HepG2 (cell line): ENCODE measurements around the gene IFNL1. TPM values are rescaled to one million over a fixed set of nuclear protein-coding genes. Genes with fewer than 3 reads are reported as not detected.

Source experiments
- MEIS1 ChIP-seq: sonication (generic); formaldehyde crosslinking; IDR thresholded peaks from 2 replicates; pipeline ENCODE4 v1.9.0; 2021; ENCODE audit warnings: mild to moderate bottlenecking, missing genetic modification reagents, moderate library complexity, borderline replicate concordance
- MTA3 ChIP-seq: sonication (generic); formaldehyde crosslinking; IDR thresholded peaks from 2 replicates; pipeline ENCODE4 v1.4.0; 2020; ENCODE audit warnings: missing genetic modification reagents
- NFE2L2 ChIP-seq: fragments of 150-350 bp; IDR thresholded peaks from 2 replicates; pipeline ENCODE4 v1.6.1; 2014; ENCODE audit warnings: low read length
- SATB2 ChIP-seq: sonication (generic); formaldehyde crosslinking; IDR thresholded peaks from 2 replicates; pipeline ENCODE4 v1.5.0; 2020; ENCODE audit warnings: missing genetic modification reagents
- ZBTB20 ChIP-seq: sonication (generic); formaldehyde crosslinking; IDR thresholded peaks from 2 replicates; pipeline ENCODE4 v1.8.1; 2023; ENCODE audit warnings: missing genetic modification reagents, low read depth, mild to moderate bottlenecking, borderline replicate concordance
- ZNF530 ChIP-seq: sonication (generic); formaldehyde crosslinking; IDR thresholded peaks from 2 replicates; pipeline ENCODE4 v1.5.0; 2020; ENCODE audit warnings: low read depth, mild to moderate bottlenecking, missing genetic modification reagents
- ZNF749 ChIP-seq: sonication (generic); formaldehyde crosslinking; IDR thresholded peaks from 2 replicates; pipeline ENCODE4 v1.8.0; 2022; ENCODE audit warnings: mild to moderate bottlenecking, missing genetic modification reagents, moderate library complexity, borderline replicate concordance
- ZNF879 ChIP-seq: sonication (generic); formaldehyde crosslinking; IDR thresholded peaks from 2 replicates; pipeline ENCODE4 v1.8.1; 2023; ENCODE audit warnings: missing genetic modification reagents
- polyA plus RNA-seq, 8 experiments: library from polyadenylated mRNA; depleted of rRNA in 3 of 8; stranded (reverse) in 7 of 8; unstranded in 1 of 8; fragments of >200 nt; fragmentation: Illumina TruSeq in 4 of 8; extraction: Trizol in 4 of 8; gene quantifications; 2 replicates each; pipeline versions ENCODE4 v1.2.1 to v1.2.3, GENCODE V29; 2011 to 2016; ENCODE audit warnings: low read depth in 4 of 8, missing spikeins in 1 of 8, mixed read lengths in 1 of 8; ENCODE audit not compliant: insufficient read depth in 1 of 8
- total RNA-seq, 5 experiments: library from RNA; depleted of rRNA; stranded (reverse); fragments of >200 nt; fragmentation: Illumina TruSeq; extraction: Trizol; gene quantifications; 2 replicates each; pipeline ENCODE4 v1.2.3, GENCODE V29; 2016; ENCODE audit warnings: low read depth in 1 of 5
- TF ChIP-seq, protein P1 (sequence below): sonication (generic); formaldehyde crosslinking; IDR thresholded peaks from 2 replicates; pipeline ENCODE4 v1.4.0; 2020; ENCODE audit warnings: mild to moderate bottlenecking, missing genetic modification reagents
- TF ChIP-seq, protein P2 (sequence below): sonication (generic); formaldehyde crosslinking; IDR thresholded peaks from 2 replicates; pipeline ENCODE4 v1.4.0; 2020; ENCODE audit warnings: mild to moderate bottlenecking, missing genetic modification reagents
- TF ChIP-seq, protein P3 (sequence below): sonication (generic); formaldehyde crosslinking; IDR thresholded peaks from 2 replicates; pipeline ENCODE4 v1.4.0; 2020; ENCODE audit warnings: missing genetic modification reagents, borderline replicate concordance
- TF ChIP-seq, protein P4 (sequence below): sonication (generic); formaldehyde crosslinking; IDR thresholded peaks from 2 replicates; pipeline ENCODE4 v1.8.1; 2023; ENCODE audit warnings: missing genetic modification reagents, inconsistent platforms, borderline replicate concordance

The IFNL1 gene
- total and polyA plus RNA-seq, 2 of the 13 experiments (the other 11 are each of a cell fraction or from before 2014, with no cell fraction given) = not detected

DNA sequence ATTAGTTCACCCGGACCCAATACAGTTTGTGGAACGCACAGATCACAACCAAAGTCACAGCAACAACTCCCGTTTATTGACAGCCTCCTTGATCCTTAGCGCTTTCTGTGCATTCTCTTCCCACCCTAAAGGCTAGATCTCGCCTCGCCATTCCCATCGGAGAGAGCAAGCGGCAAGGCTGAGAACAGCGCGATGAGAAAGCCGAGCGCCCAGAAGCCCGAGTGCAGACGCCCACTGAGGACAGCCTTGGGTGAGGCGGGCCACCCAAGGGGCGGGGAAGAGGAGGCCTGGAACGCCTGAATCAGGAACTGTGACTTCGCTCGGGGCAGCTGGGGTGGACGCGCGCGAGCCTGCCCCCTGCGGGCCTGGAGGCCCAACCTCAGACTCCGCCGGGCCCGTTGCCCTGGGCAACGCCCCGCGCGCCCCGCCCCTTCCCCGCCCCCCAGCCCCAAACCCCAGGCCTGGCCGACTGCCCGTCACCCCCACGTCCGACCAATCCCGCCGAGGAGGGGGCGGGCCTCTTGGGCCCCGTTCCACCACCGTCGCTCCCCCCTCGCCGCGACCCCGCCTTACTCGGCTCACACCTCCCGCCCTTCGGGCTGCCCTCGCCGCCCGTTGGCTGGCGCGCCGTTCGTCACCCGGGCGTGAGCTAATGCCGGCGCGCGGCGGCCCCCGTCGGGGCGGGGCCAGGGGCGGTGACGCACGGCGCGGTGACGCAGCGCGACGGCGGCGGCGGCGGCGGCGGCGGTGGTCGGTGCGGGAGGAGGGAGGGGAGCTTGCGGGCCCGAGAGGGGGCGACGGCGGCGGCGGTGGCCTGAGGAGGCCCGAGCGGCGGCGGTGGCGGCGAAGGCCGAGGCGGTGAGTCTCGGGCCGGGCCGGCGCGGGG is 45.8 kb downstream of the IFNL1 start, which contains the start of gene SAMD4B (continued):
- TF ChIP-seq, protein P1, sequence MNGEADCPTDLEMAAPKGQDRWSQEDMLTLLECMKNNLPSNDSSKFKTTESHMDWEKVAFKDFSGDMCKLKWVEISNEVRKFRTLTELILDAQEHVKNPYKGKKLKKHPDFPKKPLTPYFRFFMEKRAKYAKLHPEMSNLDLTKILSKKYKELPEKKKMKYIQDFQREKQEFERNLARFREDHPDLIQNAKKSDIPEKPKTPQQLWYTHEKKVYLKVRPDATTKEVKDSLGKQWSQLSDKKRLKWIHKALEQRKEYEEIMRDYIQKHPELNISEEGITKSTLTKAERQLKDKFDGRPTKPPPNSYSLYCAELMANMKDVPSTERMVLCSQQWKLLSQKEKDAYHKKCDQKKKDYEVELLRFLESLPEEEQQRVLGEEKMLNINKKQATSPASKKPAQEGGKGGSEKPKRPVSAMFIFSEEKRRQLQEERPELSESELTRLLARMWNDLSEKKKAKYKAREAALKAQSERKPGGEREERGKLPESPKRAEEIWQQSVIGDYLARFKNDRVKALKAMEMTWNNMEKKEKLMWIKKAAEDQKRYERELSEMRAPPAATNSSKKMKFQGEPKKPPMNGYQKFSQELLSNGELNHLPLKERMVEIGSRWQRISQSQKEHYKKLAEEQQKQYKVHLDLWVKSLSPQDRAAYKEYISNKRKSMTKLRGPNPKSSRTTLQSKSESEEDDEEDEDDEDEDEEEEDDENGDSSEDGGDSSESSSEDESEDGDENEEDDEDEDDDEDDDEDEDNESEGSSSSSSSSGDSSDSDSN = peak; percentile 85
- TF ChIP-seq, protein P2, sequence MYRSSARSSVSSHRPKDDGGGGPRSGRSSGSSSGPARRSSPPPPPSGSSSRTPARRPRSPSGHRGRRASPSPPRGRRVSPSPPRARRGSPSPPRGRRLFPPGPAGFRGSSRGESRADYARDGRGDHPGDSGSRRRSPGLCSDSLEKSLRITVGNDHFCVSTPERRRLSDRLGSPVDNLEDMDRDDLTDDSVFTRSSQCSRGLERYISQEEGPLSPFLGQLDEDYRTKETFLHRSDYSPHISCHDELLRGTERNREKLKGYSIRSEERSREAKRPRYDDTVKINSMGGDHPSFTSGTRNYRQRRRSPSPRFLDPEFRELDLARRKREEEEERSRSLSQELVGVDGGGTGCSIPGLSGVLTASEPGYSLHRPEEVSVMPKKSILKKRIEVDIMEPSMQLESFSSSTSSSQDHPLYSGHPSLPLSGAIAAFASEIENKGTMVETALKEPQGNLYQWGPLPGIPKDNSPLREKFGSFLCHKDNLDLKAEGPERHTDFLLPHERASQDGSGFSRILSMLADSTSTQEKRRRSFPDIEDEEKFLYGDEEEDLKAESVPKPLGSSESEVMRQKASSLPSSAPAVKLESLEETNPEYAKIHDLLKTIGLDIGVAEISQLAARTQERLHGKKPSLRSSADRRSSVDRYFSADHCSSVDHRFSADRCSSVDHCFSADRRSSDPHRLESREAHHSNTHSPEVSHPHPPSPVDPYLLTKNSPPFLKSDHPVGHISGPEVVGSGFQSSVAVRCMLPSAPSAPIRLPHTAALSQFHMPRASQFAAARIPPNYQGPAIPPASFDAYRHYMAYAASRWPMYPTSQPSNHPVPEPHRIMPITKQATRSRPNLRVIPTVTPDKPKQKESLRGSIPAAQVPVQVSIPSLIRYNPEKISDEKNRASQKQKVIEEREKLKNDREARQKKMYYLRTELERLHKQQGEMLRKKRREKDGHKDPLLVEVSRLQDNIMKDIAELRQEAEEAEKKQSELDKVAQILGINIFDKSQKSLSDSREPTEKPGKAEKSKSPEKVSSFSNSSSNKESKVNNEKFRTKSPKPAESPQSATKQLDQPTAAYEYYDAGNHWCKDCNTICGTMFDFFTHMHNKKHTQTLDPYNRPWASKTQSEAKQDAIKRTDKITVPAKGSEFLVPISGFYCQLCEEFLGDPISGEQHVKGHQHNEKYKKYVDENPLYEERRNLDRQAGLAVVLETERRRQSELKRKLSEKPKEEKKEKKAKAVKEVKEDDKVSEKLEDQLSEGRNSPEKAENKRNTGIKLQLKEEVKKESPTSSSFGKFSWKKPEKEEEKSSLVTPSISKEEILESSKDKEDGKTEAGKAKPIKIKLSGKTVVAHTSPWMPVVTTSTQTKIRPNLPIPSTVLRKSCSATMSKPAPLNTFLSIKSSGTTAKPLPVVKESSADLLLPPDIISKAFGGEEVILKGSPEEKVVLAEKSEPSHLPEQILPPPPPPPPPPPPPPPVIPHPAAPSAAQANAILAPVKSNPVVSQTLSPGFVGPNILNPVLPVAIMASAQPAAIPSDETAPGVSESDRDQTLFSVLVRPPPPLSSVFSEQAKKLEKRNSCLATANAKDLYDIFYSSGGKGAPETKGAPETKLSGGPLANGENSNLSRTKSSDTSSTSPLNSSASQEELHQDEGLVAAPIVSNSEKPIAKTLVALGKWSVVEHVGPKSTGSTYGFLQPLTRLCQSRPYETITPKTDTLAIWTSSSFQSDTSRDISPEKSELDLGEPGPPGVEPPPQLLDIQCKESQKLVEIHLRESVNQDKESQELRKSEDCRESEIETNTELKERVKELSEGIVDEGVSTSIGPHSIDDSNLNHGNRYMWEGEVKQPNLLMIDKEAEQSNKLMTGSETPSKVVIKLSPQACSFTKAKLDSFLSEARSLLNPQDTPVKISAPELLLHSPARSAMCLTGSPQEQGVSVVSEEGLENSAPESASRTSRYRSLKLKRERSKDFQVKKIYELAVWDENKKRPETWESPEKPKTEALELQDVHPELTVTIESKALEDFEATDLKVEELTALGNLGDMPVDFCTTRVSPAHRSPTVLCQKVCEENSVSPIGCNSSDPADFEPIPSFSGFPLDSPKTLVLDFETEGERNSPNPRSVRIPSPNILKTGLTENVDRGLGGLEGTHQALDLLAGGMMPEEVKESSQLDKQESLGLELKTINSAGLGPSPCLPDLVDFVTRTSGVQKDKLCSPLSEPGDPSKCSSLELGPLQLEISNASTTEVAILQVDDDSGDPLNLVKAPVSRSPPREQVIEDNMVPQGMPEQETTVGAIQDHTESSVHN = peak; percentile 80; the same call in 1 of the 2 replicates
- no peak for TF ChIP-seq ZNF530 (CRISPR knock-in tag)
- TF ChIP-seq NFE2L2 = no peak
- no peak; the same call in 1 of the 2 replicates for TF ChIP-seq ZNF749 (CRISPR knock-in tag)
- no peak for TF ChIP-seq MTA3 (CRISPR knock-in tag)
- TF ChIP-seq, protein P3, sequence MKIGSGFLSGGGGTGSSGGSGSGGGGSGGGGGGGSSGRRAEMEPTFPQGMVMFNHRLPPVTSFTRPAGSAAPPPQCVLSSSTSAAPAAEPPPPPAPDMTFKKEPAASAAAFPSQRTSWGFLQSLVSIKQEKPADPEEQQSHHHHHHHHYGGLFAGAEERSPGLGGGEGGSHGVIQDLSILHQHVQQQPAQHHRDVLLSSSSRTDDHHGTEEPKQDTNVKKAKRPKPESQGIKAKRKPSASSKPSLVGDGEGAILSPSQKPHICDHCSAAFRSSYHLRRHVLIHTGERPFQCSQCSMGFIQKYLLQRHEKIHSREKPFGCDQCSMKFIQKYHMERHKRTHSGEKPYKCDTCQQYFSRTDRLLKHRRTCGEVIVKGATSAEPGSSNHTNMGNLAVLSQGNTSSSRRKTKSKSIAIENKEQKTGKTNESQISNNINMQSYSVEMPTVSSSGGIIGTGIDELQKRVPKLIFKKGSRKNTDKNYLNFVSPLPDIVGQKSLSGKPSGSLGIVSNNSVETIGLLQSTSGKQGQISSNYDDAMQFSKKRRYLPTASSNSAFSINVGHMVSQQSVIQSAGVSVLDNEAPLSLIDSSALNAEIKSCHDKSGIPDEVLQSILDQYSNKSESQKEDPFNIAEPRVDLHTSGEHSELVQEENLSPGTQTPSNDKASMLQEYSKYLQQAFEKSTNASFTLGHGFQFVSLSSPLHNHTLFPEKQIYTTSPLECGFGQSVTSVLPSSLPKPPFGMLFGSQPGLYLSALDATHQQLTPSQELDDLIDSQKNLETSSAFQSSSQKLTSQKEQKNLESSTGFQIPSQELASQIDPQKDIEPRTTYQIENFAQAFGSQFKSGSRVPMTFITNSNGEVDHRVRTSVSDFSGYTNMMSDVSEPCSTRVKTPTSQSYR = peak; percentile 45; the same call in 1 of the 2 replicates
- TF ChIP-seq SATB2 (CRISPR knock-in tag) = 0 out of 2 replicates have a peak, but pooled peaks have one; percentile 21
- no peak for TF ChIP-seq ZNF879
- TF ChIP-seq MEIS1 (CRISPR knock-in tag) = 0 out of 2 replicates have a peak, but pooled peaks have one; percentile 63
- TF ChIP-seq, protein P4, sequence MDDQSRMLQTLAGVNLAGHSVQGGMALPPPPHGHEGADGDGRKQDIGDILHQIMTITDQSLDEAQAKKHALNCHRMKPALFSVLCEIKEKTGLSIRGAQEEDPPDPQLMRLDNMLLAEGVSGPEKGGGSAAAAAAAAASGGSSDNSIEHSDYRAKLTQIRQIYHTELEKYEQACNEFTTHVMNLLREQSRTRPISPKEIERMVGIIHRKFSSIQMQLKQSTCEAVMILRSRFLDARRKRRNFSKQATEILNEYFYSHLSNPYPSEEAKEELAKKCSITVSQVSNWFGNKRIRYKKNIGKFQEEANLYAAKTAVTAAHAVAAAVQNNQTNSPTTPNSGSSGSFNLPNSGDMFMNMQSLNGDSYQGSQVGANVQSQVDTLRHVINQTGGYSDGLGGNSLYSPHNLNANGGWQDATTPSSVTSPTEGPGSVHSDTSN (CRISPR knock-in tag) = no peak
- TF ChIP-seq ZBTB20 (CRISPR knock-in tag) = peak; percentile 84; the same call in 1 of the 2 replicates
